DND-41 (cell line): ENCODE measurements around the gene TTC33.

ENCODE experiments used
- CTCF ChIP-seq: IDR thresholded peaks from 2 replicates; pipeline ENCODE4 v1.5.1; 2012; ENCODE audit warnings: borderline replicate concordance, low read length, moderate library complexity, mild to moderate bottlenecking; ENCODE audit not compliant: poor library complexity, severe bottlenecking; ENCODE audit errors: extremely low read depth
- EZH2 ChIP-seq: IDR thresholded peaks from 3 replicates; pipeline ENCODE4 v1.6.1; 2012; ENCODE audit warnings: borderline replicate concordance, low read depth, mild to moderate bottlenecking, moderate library complexity, low read length, inconsistent platforms; ENCODE audit not compliant: severe bottlenecking

DNA sequence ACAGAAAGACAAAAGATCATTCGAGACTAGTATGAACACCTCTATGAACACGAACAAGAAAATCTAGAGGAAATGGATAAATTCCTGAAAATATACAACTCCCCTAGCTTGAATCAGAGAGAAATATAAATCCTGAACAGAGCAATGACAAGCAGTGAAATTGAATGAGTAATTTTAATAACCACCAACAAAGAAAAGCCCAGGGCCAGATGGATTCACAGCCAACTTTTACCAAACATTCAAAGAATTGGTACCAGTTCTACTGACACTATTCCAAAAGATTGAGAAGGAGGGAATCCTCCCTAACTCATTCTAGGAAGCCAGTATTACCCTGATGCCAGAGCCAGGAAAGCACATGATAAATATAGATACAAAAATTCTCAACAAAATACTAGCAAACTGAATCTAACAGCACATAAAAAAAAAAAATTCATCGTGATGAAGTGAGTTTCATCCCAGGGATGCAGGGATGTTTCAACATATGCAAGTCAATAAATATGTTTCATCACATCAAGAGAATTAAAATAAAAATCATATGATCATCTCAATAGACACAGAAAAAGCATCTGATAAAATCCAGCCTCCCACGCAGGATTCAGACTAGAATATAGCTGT, 101.3 kb downstream of the TTC33 start:
- TF ChIP-seq EZH2: no peak
- TF ChIP-seq CTCF: no peak
